Mammary epithelial cell (primary cell): ENCODE measurements around the gene NTNG1.

Experiments used
- EZH2 ChIP-seq: IDR thresholded peaks from 2 replicates; pipeline ENCODE4 v1.6.1; 2012; ENCODE audit warnings: low read length, inconsistent platforms, borderline replicate concordance
- TF ChIP-seq, protein P1 (sequence below), 2 donors: IDR thresholded peaks in 1 of 2; conservative IDR thresholded peaks in 1 of 2; 2 replicates each; pipeline ENCODE4 v1.5.1; 2011 to 2012; ENCODE audit warnings: inconsistent platforms in 2 of 2, low read length in 2 of 2, mild to moderate bottlenecking in 2 of 2, control low read depth in 1 of 2, low read depth in 1 of 2; ENCODE audit not compliant: insufficient read depth in 1 of 2; ENCODE audit errors: extremely low read depth in 1 of 2

DNA sequence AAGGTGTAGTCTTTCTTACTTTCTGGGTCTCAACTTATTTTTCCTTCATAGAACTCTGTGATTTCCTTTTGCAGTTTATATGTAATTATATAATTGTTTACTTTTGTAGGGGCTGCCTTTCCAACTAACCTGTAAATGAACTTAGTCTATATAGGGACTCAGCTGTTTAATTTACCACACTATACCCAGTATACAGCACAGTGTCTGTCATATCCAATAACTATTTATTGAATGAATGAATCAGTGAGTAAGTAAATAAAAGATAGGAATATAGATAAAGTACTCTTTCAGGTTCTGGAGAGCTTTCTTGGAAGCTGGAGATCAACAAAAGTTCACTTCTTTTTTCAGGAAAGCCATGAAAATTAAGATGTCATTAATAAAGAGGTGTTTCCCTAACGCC lies 174.8 kb downstream of the NTNG1 start:
- TF ChIP-seq, protein P1, sequence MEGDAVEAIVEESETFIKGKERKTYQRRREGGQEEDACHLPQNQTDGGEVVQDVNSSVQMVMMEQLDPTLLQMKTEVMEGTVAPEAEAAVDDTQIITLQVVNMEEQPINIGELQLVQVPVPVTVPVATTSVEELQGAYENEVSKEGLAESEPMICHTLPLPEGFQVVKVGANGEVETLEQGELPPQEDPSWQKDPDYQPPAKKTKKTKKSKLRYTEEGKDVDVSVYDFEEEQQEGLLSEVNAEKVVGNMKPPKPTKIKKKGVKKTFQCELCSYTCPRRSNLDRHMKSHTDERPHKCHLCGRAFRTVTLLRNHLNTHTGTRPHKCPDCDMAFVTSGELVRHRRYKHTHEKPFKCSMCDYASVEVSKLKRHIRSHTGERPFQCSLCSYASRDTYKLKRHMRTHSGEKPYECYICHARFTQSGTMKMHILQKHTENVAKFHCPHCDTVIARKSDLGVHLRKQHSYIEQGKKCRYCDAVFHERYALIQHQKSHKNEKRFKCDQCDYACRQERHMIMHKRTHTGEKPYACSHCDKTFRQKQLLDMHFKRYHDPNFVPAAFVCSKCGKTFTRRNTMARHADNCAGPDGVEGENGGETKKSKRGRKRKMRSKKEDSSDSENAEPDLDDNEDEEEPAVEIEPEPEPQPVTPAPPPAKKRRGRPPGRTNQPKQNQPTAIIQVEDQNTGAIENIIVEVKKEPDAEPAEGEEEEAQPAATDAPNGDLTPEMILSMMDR (conservative IDR thresholded peaks at IDR 0.05 in 1 of 2, IDR thresholded peaks at IDR 0.05 in 1 of 2; ENCODE audit: extremely low read depth in 1 of 2, insufficient read depth in 1 of 2, low read depth in 1 of 2, low read length in 2 of 2), result no peak
- TF ChIP-seq EZH2, result no peak
